DMS53 (cell line): ENCODE results near the gene CFAP410.
A peak's percentile ranks its signal among the peaks of the same experiment; 100 is the strongest.
"Not testable (repeated sequence)": the region's sequence is repeated elsewhere in the genome, so short reads cannot be mapped to it uniquely, and the experiment has no call there.

Experiments
- DNase-seq: peaks from one replicate; lab custom pipeline; 2025; lab: John Stamatoyannopoulos, UW

Gene CFAP410

DNA sequence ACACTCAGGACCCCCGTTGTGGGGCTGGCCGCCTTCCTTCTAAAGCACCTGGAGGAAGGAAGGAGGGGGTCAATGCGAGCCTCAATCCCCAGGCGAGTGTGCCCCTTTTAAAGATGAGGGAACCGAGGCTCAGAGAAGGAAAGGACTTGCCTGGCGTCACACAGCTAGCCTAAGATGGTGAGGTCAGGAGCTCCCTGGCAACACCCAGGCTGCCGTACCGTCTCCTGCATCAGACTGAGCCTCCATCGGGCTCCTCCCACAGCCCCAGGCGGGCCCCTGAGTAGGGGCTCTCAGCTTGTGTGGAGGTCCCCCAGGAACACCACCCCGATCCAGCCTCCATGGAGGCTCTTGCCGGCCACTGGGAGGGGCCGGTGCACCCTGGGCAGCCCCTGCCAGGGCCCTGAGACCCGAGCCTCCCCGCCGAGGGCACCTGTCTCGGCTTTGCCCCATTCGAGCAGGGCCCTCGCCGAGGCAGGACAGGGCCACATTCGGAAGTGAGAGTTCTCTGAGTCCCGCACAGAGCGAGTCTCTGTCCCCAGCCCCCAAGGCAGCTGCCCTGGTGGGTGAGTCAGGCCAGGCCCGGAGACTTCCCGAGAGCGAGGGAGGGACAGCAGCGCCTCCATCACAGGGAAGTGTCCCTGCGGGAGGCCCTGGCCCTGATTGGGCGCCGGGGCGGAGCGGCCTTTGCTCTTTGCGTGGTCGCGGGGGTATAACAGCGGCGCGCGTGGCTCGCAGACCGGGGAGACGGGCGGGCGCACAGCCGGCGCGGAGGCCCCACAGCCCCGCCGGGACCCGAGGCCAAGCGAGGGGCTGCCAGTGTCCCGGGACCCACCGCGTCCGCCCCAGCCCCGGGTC is 53.8 kb downstream of the CFAP410 start, which contains the start of gene AIRE:
AIRE (plus strand) TSS at position 739 of the 855 bp plus-strand sequence. CDS start 131 bp downstream, outside the sequence.
- DNase-seq: peak; percentile 71

- DNase-seq: no peak
Measured at GRCh38 chr21:44283948-44284347, 55.2 kb downstream of the CFAP410 start.

- not testable (repeated sequence) for DNase-seq
Measured at GRCh38 chr21:44283211-44283785, 55.9 kb downstream of the CFAP410 start.

GRCh38 chr21:44282370-44282769 is 56.8 kb downstream of the CFAP410 start:
- no peak for DNase-seq

GRCh38 chr21:44281801-44282200 is 57.4 kb downstream of the CFAP410 start:
- DNase-seq: no peak

- DNase-seq: no peak
Measured at GRCh38 chr21:44279354-44280260, 59.6 kb downstream of the CFAP410 start.
